Pancreas (tissue), 10 donors: ENCODE measurements around the gene STAG1. TPM values are rescaled to one million over a fixed set of nuclear protein-coding genes. Genes with fewer than 3 reads are reported as not detected.

ENCODE experiments used
- ATAC-seq, 4 donors: fragments of 200-7000 bp; cut with Tn5 transposase; one replicate each; pipeline versions ENCODE4 v1.8.0 to v1.9.1; 2020; ENCODE audit warnings: mild to moderate bottlenecking in 4 of 4, moderate library complexity in 4 of 4
- DNase-seq, 6 donors: peaks; one replicate each; pipeline ENCODE4 v3.0.0-alpha.2; 2020
- FAIRE-seq: peaks from 2 replicates; lab custom pipeline; 2012; peaks lifted over from hg19 to GRCh38; lab: Jason Lieb, UNC
- H3K27ac ChIP-seq, 4 donors: fragments of 200-600 bp; sonication (generic); 1 replicate in 3 of 4; 2 replicates in 1 of 4; pipeline versions ENCODE4 v1.5.0 to v1.8.0; 2020
- H3K27me3 ChIP-seq, 4 donors: fragments of 200-600 bp; one replicate each; pipeline ENCODE4 v1.8.0; 2021
- H3K36me3 ChIP-seq, 3 donors: fragments of 200-600 bp; sonication (generic) in 1 of 3; one replicate each; pipeline versions ENCODE4 v1.5.0 to v1.8.0; 2020 to 2021
- H3K4me1 ChIP-seq, 3 donors: fragments of 200-600 bp; one replicate each; pipeline ENCODE4 v1.8.0; 2021
- H3K4me3 ChIP-seq, 4 donors: fragments of 200-600 bp; sonication (generic) in 2 of 4; one replicate each; pipeline versions ENCODE4 v1.5.0 to v1.8.0; 2020 to 2021
- H3K9me3 ChIP-seq, 4 donors: fragments of 200-600 bp; one replicate each; pipeline ENCODE4 v1.8.0; 2021
- CTCF ChIP-seq, 4 donors: fragments of 200-600 bp; sonication (generic) in 3 of 4; IDR thresholded peaks; one replicate each; pipeline versions ENCODE4 v1.5.0 to v1.8.0; 2021; ENCODE audit warnings: antibody characterized with exemption in 4 of 4
- WGBS, 2 donors: extraction: QIAGEN DNeasy Blood & Tissue Kit; methylation state at CpG; one replicate each; pipeline ENCODE4 v1.1.7; 2013; 5-methylcytosine and 5-hydroxymethylcytosine counted together
- intact Hi-C, 3 donors: fragments of 100-400 bp; cut with DNase I; formaldehyde crosslinking; loops; one replicate each; pipeline versions ENCODE4 v1.11.1 to v1.14.2; 2022
- polyA plus RNA-seq, 2 donors: library from polyadenylated mRNA; stranded (reverse); fragments of 200-250 nt; gene quantifications; one replicate each; pipeline ENCODE4 v1.2.3, GENCODE V29; 2013
- total RNA-seq, 6 donors: library from RNA; stranded (reverse); fragmentation: NEBNext Ultra II Directional in 4 of 6; extraction: Animal tissue kit (Norgen Biotek cat#: 25700) in 4 of 6; gene quantifications; one replicate each; pipeline versions ENCODE4 v1.2.1 to v1.2.4, GENCODE V29; 2021 to 2023
- donor health status: healthy with polysubstance abuse.
- donor health status: DM: no; HTN: no; CAD: no; lungs with moderate emphysema.
- donor health status: DM: no; HTN: no; CAD: no.
- donor health status: control.
- donor health status: control.
- donor health status: Bipolar disorder and iron deficiency.
- donor health status: DM: yes; HTN: yes; CAD: no.
- donor health status: DM: no; HTN: no; CAD: no.
- donor health status: DM: no; HTN: no; CAD: no.
- donor health status: DM: yes; HTN: yes; CAD: no.

Gene STAG1
- total and polyA plus RNA-seq, 8 donors = 6.8 to 24.1 (median 18.6) TPM

- no peak for ATAC-seq
- WGBS, 2 donors = 92 to 97% methylated on average over 3 of the region's 3 CpGs
- intact Hi-C loops = no loop called here
- no peak overlapping the region for H3K4me3 ChIP-seq
- H3K9me3 ChIP-seq = no peaks in the 10 kb centered on the region
- DNase-seq = no peak
- no peaks in the 10 kb centered on the region for H3K4me1 ChIP-seq
- peaks cover 0 to 5% (median 0%) of the 10 kb centered on the region in 3 donors for H3K36me3 ChIP-seq
- no peak for TF ChIP-seq CTCF (IDR thresholded peaks at IDR 0.05)
- no peak overlapping the region for H3K27ac ChIP-seq
- no peak for FAIRE-seq
- no peaks in the 10 kb centered on the region for H3K27me3 ChIP-seq
Measured at GRCh38 chr3:136473716-136474326, 278.4 kb downstream of the STAG1 start.

- FAIRE-seq (no peak), ATAC-seq (no peak), DNase-seq (no peak)
- intact Hi-C loops = no loop called here
- 93 to 98% methylated on average over 5 of the region's 5 CpGs for WGBS, 2 donors
- Histone ChIP-seq H3K4me1 (no peaks in the 10 kb centered on the region), H3K27me3 (no peaks in the 10 kb centered on the region), H3K4me3 (no peak overlapping the region), H3K9me3 (no peaks in the 10 kb centered on the region), H3K27ac (no peak overlapping the region), H3K36me3 (peaks cover 0 to 7% (median 0%) of the 10 kb centered on the region in 3 donors)
- TF ChIP-seq CTCF (IDR thresholded peaks at IDR 0.05) = no peak
Measured at GRCh38 chr3:136465296-136465695, 286.9 kb downstream of the STAG1 start.

- H3K9me3 ChIP-seq = no peaks in the 10 kb centered on the region
- intact Hi-C loops = no loop called here
Measured at GRCh38 chr3:136464502-136464901, 287.7 kb downstream of the STAG1 start.

GRCh38 chr3:136463170-136463569, 289.0 kb downstream of the STAG1 start:
- H3K27ac ChIP-seq = no peak overlapping the region
- intact Hi-C loops = no loop called here
- DNase-seq (no peak), ATAC-seq (no peak), FAIRE-seq (no peak)
- no peaks in the 10 kb centered on the region for H3K27me3 ChIP-seq
- peaks cover 0 to 7% (median 0%) of the 10 kb centered on the region in 3 donors for H3K36me3 ChIP-seq
- no peak overlapping the region for H3K4me3 ChIP-seq
- no peak for TF ChIP-seq CTCF (IDR thresholded peaks at IDR 0.05)
- H3K4me1 ChIP-seq = no peaks in the 10 kb centered on the region
- H3K9me3 ChIP-seq = no peaks in the 10 kb centered on the region

More at GRCh38 chr3:136464502-136464901, 287.7 kb downstream of the STAG1 start:
- TF ChIP-seq CTCF (IDR thresholded peaks at IDR 0.05) = no peak
- Histone ChIP-seq H3K36me3 (peaks cover 0 to 7% (median 0%) of the 10 kb centered on the region in 3 donors), H3K27ac (no peak overlapping the region), H3K27me3 (no peaks in the 10 kb centered on the region), H3K4me1 (no peaks in the 10 kb centered on the region), H3K4me3 (no peak overlapping the region)
- FAIRE-seq = no peak
- no peak for ATAC-seq
- 76 to 88% methylated on average over 2 of the region's 2 CpGs for WGBS, 2 donors
- DNase-seq = no peak

GRCh38 chr3:136457793-136458192, 294.4 kb downstream of the STAG1 start:
- intact Hi-C loops = no loop called here
- ATAC-seq (no peak), FAIRE-seq (no peak), DNase-seq (no peak)
- Histone ChIP-seq H3K9me3 (peaks cover 0 to 16% (median 5%) of the 10 kb centered on the region in 4 donors), H3K27me3 (no peaks in the 10 kb centered on the region), H3K36me3 (peaks cover 0 to 13% (median 0%) of the 10 kb centered on the region in 3 donors), H3K27ac (no peak overlapping the region), H3K4me3 (no peak overlapping the region), H3K4me1 (no peaks in the 10 kb centered on the region)
- 98 to 100% methylated on average over 2 of the region's 2 CpGs for WGBS, 2 donors
- no peak for TF ChIP-seq CTCF (IDR thresholded peaks at IDR 0.05)
